DMS114 treated with DMSO at 0.1 percent for 48 hours (cell line): ENCODE measurements around the gene MTG2.

ENCODE experiments used
- DNase-seq: peaks from one replicate; lab custom pipeline; 2025; ENCODE audit not compliant: unreplicated experiment; lab: John Stamatoyannopoulos, UW

The MTG2 gene, protein sequence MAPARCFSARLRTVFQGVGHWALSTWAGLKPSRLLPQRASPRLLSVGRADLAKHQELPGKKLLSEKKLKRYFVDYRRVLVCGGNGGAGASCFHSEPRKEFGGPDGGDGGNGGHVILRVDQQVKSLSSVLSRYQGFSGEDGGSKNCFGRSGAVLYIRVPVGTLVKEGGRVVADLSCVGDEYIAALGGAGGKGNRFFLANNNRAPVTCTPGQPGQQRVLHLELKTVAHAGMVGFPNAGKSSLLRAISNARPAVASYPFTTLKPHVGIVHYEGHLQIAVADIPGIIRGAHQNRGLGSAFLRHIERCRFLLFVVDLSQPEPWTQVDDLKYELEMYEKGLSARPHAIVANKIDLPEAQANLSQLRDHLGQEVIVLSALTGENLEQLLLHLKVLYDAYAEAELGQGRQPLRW

DNA sequence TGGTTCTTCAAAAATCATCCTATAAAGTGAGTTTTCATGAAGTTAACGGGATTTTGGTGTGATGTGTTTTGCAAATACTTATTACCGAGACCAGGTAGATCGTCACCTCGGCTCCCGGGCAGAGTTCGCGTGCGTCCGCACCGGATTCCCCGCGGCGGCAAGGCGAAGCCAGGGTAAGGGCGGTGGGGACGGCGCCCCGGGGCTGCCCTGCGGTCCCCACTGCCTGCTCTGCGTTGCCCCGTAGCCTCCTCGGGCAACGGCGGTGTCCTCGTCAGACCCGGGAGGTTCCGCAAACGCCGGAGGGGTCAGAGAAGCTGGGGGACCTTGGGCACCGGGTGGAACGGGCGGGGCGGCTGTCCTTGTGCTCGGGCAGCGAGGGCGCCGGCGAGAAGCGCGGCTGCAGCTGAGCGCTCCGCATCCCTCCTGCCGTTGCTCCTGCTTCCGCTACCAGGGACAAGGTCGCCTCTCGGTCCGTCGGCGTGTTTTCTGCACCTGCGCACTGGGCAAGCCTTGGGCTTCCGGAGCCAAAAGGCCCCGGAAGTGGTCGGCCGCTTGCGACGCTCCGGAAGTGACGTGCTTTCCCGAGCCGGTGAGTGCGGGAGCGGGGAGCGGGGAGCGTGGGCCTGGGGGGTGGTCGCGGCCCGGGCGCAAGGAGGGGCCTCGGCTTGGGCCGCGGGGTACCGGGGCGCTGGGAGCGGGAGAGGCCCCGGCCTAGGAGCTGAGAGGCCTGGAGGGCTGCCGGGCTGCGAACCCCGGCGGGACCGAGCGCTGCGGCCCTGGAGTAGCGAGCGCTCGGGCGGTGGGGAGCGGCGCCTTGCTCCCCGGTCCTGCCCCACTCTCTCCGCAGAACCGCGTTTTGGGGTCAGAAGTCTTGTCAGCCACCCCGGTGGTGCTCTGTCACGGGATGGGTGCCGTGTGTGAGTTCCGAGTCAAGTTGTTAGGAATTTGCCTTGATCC, at the start of gene MTG2:
Gene MTG2 (plus strand): TSS at position 560 of the 957 bp plus-strand sequence. CDS start 10,393 bp downstream, outside the sequence.
- DNase-seq: peak; percentile 91

DNA sequence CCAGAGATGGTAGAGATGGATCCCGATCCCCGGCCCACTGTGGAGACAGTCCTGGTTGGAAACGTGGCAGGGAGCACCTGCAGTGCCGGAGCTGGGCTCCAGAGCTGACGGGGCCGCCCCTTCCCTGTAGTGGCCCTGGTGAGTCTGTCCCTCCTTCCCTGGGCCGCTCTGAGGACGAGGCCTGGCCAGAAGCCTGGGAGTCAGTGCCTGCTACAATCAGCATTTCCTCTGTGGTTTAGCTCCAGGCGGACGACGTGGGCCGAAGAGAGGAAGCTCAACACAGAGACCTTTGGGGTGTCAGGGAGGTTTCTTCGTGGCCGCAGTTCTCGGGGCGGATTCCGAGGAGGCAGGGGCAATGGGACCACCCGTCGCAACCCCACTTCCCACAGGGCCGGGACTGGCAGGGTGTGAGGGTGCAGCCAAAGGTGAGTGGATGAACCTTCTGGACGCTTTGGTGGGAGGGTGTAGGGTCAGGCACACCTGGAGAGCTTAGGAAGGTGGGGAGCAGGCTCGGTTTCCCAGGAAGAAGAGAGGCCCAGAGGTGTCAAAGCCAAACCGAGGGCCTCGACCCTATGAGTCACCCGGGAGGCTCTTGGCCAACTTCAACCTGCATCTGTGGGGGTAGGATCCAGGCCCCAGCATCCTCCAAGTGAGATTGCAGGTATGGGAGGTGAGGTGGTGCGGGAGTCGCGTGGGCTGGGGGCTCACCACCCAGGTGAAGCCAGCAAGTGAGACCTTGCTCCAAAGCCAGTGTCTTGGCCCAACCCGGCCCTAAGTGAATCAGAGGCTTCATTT, 49.6 kb upstream of the MTG2 start:
- DNase-seq: no peak

DNA sequence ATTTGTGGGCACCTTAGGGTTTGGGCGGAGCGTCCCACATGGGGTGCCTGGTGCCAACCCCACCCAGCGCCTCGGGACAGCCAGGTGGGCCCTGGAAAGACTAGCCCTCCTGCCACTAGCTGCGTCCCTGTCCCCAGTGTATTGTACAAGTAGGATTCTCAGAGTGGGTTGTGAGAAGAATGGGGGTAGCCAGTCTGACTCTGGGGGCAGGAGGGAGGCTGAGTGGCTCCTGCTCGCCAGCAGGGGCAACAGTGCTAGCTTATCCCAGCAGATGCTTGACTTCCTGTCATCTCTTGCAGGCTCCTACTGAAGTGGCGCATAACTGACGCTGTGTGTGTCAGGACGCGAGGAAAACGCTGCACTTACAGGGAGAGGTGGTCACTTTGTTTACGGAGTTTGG, 49.0 kb upstream of the MTG2 start:
- DNase-seq: no peak

DNA sequence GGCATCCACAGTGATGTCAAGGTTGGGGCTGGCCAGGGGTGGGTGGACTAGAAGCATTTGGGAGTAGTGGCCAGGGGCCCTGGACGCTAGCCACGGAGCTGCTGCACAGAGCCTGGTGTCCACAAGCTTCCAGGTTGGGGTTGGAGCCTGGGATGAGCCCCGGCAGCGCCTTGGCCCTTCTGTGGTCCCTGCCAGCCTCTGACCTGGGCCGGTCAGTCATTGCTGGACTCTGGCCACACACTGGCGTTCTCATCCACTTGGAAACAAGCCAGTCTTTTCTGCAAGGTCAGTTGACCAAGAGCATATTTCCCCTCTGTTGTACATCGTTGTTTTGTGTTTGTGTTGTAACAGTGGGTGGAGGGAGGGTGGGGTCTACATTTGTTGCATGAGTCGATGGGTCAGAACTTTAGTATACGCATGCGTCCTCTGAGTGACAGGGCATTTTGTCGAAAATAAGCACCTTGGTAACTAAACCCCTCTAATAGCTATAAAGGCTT, 48.0 kb upstream of the MTG2 start:
- DNase-seq: no peak

DNA sequence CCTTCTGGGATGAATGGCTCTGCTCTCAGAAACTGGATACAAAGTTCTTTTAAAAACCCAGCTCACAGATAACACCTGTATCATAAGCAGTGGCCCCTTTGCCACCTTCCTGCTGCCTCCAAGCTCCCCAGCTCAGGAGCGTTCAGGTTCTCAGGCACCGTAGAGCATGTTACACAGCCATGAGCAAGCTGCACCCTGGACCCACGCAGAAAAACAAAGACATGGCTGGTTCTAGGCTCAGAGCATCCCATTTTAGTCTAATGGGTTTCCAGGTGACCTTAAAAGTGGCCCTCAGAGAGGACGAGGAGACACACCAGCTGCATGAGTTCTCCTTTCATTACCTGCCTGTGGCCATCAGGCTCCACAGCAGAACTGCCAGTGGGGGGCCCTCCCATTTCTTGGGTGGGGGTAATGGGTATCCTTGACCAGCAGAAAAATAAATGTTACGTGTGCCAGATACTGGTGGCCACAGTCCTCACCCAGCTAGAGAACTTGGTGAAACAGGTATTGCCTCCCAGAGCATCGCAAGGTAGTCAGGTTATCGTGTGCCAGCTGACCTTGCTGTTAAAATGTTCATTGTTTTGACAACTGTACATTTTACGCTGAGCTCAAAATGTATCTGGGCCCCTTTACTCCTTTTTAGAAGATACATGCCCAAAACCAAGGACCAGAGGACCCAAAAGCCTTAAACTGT, 47.1 kb upstream of the MTG2 start:
- no peak for DNase-seq

DNA sequence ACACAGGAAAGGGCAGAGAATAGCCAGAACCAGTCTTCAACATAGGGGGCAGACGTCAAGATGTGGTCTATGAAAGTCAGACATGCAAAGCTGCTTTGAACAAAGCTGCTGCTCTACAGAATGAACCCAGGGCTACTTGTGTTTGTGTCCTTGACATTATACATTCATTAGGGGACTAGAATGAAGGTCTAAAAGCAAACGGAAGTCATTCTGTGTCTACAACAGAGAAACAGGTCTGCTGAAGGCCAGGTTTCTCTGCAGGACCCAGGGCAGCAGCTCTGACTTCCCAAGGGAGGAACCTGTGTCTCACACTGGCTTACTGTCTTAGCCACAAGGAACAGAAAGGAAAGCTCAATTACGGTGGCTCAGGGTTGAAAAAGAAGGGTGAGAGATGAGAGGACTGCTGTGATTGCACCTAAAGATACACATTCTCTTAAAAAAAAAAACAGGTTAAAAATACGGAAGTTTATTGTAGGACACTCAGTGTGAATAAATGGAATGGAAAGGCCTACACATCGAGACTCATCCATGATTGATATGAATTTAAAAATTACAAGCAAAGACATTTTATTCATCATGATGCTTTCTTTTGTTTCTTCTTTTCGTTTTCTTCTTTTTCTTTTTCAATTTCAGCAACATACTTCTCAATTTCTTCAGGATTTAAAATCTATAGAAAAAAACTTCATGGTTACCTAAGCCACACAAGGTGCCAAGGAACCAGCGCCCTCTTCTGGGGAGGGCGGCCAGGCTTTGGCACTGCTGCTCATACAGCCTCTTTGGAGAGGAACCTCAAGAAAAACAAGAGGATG, 46.3 kb upstream of the MTG2 start:
- peak; percentile 32 for DNase-seq

DNA sequence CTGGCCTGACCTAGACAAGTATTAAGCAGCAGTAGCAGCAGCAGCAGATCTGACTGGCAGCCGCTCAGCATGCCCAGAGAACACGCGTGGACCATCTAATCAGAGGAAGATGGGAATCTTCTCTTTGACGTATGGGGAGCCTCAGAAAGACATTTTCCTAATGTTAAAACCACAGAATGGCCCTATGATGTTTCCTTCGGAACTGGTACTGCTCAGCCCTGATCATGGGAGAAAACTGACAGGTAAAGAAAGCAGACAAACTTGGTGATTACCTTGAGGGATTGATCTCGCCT, 45.8 kb upstream of the MTG2 start:
- no peak for DNase-seq

DNA sequence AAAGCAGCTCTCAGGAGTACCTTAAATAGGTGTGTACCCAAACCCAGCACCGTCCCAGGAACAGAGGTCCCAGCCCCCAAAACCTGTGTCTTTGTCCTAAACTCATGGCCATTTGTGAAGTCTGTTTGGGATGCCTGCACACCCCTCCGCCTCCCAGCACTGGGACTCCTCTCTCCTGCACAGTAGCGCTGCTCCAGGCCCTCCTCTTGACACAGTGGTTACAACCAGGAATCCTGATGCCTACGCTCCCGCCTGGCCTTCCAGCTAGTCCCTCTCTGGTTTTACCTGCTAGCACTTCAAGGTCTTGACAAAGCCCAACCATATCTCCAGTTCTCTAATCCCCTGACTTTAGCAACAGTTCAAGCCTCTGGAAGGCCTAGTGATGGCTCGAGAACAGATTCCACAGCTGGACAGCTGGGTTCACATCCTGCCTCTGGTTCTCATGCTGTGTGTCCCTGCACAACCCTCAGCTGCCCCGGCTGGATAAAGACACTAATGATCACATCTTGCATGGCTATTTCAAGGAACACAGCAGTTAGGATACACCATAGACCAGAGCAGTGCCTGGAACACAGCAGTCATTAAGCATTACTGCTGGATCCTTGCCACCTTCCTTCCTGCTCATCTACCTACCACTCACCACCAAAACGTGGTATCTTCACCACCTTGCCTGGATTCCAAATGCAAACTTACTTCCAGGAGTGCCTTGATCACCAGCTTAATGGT, 45.2 kb upstream of the MTG2 start:
- DNase-seq: no peak

DNA sequence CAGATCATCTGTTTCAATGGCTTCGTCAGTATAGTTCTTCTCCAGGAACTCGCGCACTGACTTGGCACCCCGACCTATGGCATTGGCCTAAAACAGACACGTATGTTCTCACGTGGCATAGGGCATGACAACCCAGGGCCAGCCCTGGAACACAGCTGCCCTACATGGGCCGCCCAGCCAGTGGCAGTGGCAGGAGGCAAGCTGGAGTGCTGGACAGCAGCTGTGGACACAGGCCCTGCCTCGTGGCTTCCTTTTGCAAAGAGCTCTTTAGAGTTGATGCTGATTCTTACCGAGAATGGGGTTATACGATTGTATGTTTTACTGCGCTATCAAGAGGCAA, 44.7 kb upstream of the MTG2 start:
- DNase-seq: no peak

DNA sequence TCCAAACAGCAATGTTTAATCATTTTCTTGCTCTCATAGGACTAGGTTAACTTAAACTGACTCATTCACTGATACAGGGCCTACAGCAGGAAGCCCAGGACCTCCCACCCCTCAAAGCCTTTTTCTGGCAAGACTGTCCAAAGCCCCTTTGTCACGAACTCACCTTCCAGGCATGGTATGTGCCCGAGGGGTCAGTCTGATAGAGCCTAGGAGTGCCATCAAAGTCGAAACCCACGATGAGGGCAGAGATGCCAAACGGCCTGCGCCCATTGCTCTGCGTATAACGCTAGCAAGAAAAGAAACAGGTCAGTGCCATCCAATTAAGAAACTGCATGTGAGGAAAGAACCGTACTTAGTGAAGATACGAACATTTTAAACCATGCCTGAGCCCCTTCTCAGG, 43.9 kb upstream of the MTG2 start:
- no peak for DNase-seq

DNA sequence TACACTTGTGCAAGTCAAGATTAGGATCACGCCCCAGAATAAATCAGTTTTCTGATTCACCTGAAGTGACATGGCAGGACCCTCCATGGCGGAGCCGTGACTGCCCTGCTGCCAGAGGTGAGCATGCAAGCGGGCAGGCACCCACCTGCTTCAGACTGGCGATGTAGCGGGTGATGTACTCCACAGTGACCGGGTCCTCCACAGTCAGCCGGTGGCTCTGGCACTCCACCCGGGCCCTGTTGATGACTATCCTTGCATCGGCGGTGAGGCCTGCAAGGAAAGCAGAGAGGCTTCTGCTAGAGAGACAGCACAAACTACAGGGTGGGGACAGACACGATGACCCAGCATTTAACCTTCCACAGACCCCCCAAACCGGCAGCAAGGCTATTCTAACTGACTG, 43.2 kb upstream of the MTG2 start:
- DNase-seq: no peak

DNA sequence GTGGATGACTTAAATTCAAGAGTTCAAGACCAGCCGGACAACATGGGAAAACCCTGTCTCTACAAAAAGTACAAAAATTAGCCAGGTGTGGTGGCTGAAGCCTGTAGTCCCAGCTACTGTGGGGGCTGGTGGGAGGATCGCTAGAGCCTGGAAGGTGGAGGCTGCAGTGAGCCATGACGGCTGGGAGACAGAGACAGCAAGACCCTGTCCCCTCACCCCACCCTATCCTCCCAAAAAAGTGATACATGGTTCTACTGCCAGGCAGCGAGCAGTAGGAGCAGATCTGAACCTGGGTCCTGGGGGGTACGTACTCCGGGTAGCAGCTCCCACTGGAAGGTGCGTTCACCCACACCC, 41.8 kb upstream of the MTG2 start:
- no peak for DNase-seq

DNA sequence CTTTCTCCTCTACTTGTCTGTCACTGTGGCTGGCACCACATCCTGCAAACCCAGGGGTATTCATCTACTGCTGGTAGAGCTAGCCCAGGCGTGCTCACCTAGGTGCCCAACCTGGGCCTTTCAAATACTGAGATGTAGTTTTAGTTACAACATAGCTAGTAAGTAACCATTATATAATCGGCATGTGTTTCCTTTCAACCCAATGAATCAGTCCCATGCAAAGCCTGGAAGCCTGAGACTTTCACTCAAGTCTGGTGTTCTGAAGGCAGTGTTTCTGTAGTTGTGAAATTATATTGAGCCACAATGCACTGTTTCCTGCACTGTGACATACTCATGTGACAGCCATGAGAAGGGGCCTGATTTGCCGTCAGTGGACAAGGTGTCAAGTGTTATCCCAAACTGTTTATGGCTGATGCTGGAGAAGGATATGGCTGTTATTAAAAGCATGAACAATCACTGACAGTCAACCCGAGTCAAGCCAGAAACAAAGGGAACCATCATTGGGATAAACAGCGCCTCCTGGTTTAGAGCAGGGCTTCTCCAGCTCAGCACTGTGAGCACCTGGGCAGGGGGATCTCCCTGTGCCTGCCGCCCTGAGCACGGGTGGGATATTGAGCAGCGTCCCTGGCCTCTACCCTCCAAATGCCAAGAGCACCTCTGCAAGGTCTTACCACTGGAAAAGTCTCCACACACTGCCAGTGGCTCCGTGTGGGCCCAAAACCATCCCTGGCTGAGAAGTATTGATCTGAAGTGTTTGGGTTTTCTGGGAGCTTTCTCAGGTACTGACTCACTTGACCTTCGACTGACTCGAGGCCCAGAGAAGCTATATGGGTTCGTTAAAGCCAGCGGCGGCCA, 41.2 kb upstream of the MTG2 start:
- DNase-seq: no peak

DNA sequence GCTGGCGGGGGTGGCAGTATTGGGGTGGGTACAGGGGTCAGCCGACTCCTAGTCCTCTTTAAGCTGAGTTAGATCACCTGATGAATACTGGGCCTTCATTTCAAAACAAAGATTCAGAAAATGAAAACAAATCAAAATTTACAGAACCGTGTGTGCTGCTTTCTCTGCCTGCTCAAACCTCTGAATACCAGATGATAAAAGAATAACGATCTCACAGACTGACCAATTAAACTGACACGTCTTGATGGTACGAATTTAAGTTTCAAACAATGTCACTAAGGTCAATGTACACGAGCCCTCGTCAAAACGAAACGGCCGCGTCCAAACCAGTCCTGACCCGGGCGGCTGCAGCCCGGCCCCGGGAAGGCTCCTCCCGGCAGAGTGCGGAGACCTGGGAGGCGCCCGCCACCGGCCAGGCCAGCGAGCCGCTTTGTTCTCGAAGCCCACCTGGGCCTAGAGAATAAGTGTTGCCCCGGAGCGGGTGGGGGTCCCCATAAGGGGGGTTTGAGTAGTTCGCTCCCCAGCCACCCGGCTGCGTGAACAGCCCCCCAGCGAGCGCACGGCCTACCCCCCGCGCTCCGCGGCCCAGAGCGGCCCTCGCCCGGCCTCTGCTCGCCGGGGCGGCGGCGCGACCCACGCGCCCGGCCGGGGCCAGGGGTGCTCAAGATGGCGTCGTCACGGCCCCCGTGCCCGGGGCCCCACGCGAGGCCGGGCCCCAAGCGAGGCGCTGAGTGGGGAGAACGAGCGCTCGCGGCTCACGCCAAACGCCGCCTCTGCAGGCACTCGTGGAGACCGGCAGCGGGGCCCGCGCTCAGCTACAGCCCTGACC, 40.4 kb upstream of the MTG2 start:
- no peak for DNase-seq

DNA sequence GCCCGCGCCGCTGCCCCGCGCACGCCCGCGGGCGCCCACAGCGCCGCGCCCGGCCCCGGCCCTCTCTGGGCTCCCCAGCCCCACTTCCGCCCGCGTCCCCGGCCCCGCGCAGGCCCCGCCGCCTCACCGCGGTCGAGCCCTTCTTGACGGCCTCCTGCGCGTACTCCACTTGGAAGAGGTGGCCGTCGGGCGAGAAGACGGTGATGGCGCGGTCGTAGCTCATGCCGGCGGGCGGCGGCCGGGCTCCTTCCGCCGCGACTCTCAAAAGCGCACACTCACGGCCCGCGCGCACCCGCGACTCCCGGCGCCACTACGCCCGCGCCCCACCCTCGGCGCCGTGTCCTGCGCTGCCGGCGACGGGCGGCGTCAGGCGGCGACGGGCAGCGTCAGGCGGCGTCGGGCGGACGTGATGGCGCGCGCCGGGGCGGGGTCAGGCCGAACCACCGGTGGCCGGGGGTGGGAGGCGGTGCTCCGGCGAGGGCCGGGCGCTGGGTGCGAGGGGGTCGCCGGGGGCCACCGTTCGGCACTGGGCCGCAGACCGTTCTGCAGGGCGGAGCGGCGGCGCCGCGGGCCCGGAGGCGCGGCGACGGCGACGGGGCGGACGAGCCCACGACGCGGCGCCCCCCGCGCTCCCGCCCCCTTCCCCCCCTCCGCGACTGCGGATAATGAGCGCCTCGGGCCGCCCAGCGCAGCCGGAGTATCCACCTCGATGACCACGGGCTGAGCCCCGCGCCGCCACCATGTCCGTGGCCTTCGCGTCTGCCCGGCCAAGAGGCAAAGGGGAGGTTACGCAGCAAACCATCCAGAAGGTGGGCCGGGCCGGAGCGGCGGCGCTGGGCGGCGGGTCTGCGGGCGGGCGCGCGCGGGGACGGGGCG, 39.5 kb upstream of the MTG2 start, which contains the start of the genes PSMA7 and SS18L1:
Gene PSMA7 (minus strand): TSS at position 314 of the 876 bp plus-strand sequence. CDS start 91 bp downstream, at position 223.
Gene SS18L1 (plus strand): TSS at position 689 of the 876 bp plus-strand sequence. CDS start 52 bp downstream, at position 741.
- DNase-seq: peak; percentile 67
